Thyroid gland (tissue), 4 donors: ENCODE data around the gene FRAS1. TPM values are rescaled to one million over a fixed set of nuclear protein-coding genes. Genes with fewer than 3 reads are reported as not detected.
"Not testable (repeated sequence)": the region's sequence is repeated elsewhere in the genome, so short reads cannot be mapped to it uniquely, and the experiment has no call there.

Source experiments
- DNase-seq, 2 donors: peaks; one replicate each; pipeline ENCODE4 v3.0.0-alpha.2; 2019
- H3K27ac ChIP-seq, 3 donors: fragments of 200-600 bp; sonication (generic); 1 replicate in 2 of 3; 2 replicates in 1 of 3; pipeline ENCODE4 v1.5.1; 2016 to 2019; ENCODE audit warnings: mild to moderate bottlenecking in 1 of 3, moderate library complexity in 1 of 3
- H3K27me3 ChIP-seq: fragments of 200-600 bp; sonication (generic); one replicate; pipeline ENCODE4 v1.5.1; 2019
- H3K36me3 ChIP-seq, 2 donors: fragments of 200-600 bp; sonication (generic); one replicate each; pipeline ENCODE4 v1.5.1; 2016 to 2019
- H3K4me1 ChIP-seq, 2 donors: fragments of 200-600 bp; sonication (generic); one replicate each; pipeline ENCODE4 v1.5.1; 2017 to 2019
- H3K4me3 ChIP-seq, 3 donors: fragments of 200-600 bp; sonication (generic); replicated peaks in 1 of 3; 1 replicate in 2 of 3; 2 replicates in 1 of 3; pipeline ENCODE4 v1.5.1; 2016; ENCODE audit warnings: mild to moderate bottlenecking in 1 of 3
- H3K9me3 ChIP-seq: fragments of 200-600 bp; sonication (generic); one replicate; pipeline ENCODE4 v1.5.1; 2017
- CTCF ChIP-seq, 6 experiments: fragments of 200-600 bp in 3 of 6; fragments of 450-650 bp in 3 of 6; sonication (generic) in 3 of 6; IDR thresholded peaks; one replicate each; pipeline ENCODE4 v1.5.1; 2016 to 2019; ENCODE audit warnings: antibody characterized with exemption in 6 of 6, mild to moderate bottlenecking in 2 of 6, inconsistent platforms in 1 of 6, moderate library complexity in 1 of 6
- POLR2A ChIP-seq, 2 donors: fragments of 450-650 bp; IDR thresholded peaks; one replicate each; pipeline ENCODE4 v1.6.1; 2017; ENCODE audit warnings: antibody characterized with exemption in 2 of 2, mild to moderate bottlenecking in 2 of 2, moderate library complexity in 1 of 2
- WGBS, 2 donors: methylation state at CpG; one replicate each; pipeline ENCODE4 v1.1.5; 2017; 5-methylcytosine and 5-hydroxymethylcytosine counted together
- intact Hi-C: fragments of 100-400 bp; cut with DNase I; formaldehyde crosslinking; loops from one replicate; pipeline ENCODE4 v1.15.1; 2023
- total RNA-seq, 4 donors: library from RNA; depleted of rRNA; stranded (reverse); fragments of >200 nt; gene quantifications; one replicate each; pipeline ENCODE4 v1.2.3, GENCODE V29; 2016

Gene FRAS1
- total RNA-seq, 4 donors from 2014 or later: 25.4 to 42.3 (median 31.7) TPM

GRCh38 chr4:78119698-78120097, 62.6 kb downstream of the FRAS1 start:
- no peak for TF ChIP-seq CTCF (IDR thresholded peaks at IDR 0.05)
- no peak for TF ChIP-seq POLR2A (IDR thresholded peaks at IDR 0.05)
- Histone ChIP-seq H3K4me1 (peaks cover 18 to 26% of the 10 kb centered on the region in 2 donors), H3K4me3 (no peak overlapping the region), H3K27ac (peak overlapping the region in 1 of 3 donors; percentile 73), H3K36me3 (no peaks in the 10 kb centered on the region), H3K9me3 (no peaks in the 10 kb centered on the region), H3K27me3 (no peaks in the 10 kb centered on the region)
- WGBS, 2 donors: 89 to 96% methylated on average over 2 of the region's 2 CpGs
- intact Hi-C loops: no loop called here
- DNase-seq: peak in 1 of 2 donors; percentile 19

- intact Hi-C loops: no loop called here
- no peak overlapping the region for H3K4me3 ChIP-seq
- no peaks in the 10 kb centered on the region for H3K27me3 ChIP-seq
- peaks cover 18 to 26% of the 10 kb centered on the region in 2 donors for H3K4me1 ChIP-seq
- no peak for DNase-seq
- H3K36me3 ChIP-seq: no peaks in the 10 kb centered on the region
- H3K9me3 ChIP-seq: no peaks in the 10 kb centered on the region
- H3K27ac ChIP-seq: peak overlapping the region; percentile 29 to 74 (median 73)
- WGBS, 2 donors: 75 to 83% methylated on average over 4 of the region's 4 CpGs
- TF ChIP-seq CTCF (IDR thresholded peaks at IDR 0.05) (no peak), POLR2A (IDR thresholded peaks at IDR 0.05) (no peak)
Observed at GRCh38 chr4:78120144-78120880, 63.2 kb downstream of the FRAS1 start.

GRCh38 chr4:78121338-78121904, 64.3 kb downstream of the FRAS1 start:
- no peak overlapping the region for H3K4me3 ChIP-seq
- WGBS, 2 donors: 45 to 48% methylated on average over 4 of the region's 4 CpGs
- TF ChIP-seq CTCF (IDR thresholded peaks at IDR 0.05) (no peak), POLR2A (IDR thresholded peaks at IDR 0.05) (no peak)
- peaks cover 18 to 34% of the 10 kb centered on the region in 2 donors for H3K4me1 ChIP-seq
- no peaks in the 10 kb centered on the region for H3K27me3 ChIP-seq
- peak; percentile 90 to 91 for DNase-seq
- intact Hi-C loops: no loop called here
- peak overlapping the region; percentile 29 to 74 (median 73) for H3K27ac ChIP-seq
- H3K9me3 ChIP-seq: no peaks in the 10 kb centered on the region
- no peaks in the 10 kb centered on the region for H3K36me3 ChIP-seq

GRCh38 chr4:78125834-78126331, 68.8 kb downstream of the FRAS1 start:
- H3K36me3 ChIP-seq, H3K4me3 ChIP-seq, H3K27ac ChIP-seq, H3K27me3 ChIP-seq, H3K9me3 ChIP-seq, intact Hi-C loops: not testable (repeated sequence)
- WGBS, 2 donors: 17 to 35% methylated on average over 3 to 5 of the region's 6 CpGs
- DNase-seq: peak; percentile 30 to 50
- peaks cover 4 to 16% of the 10 kb centered on the region in 2 donors for H3K4me1 ChIP-seq

- WGBS, 2 donors: 88 to 90% methylated on average over 1 of the region's 1 CpG
- H3K9me3 ChIP-seq: no peaks in the 10 kb centered on the region
Observed at GRCh38 chr4:78129383-78130108, 72.4 kb downstream of the FRAS1 start.

More at GRCh38 chr4:78129383-78130108, 72.4 kb downstream of the FRAS1 start:
- Histone ChIP-seq H3K36me3 (no peaks in the 10 kb centered on the region), H3K27me3 (no peaks in the 10 kb centered on the region), H3K27ac (no peak overlapping the region), H3K4me1 (peaks cover 9 to 24% of the 10 kb centered on the region in 2 donors), H3K4me3 (no peak overlapping the region)
- intact Hi-C loops: no loop called here
- TF ChIP-seq POLR2A (IDR thresholded peaks at IDR 0.05): no peak
- no peak for TF ChIP-seq CTCF (IDR thresholded peaks at IDR 0.05)
- DNase-seq: no peak
